ENCODE measurements around the gene HOXA6. TPM values are rescaled to one million over a fixed set of nuclear protein-coding genes. Genes with fewer than 3 reads are reported as not detected.

The HOXA6 gene
- total RNA-seq, 4 donors from 2014 or later, result 1.1 to 13.1 (median 6.4) TPM

- no peak for DNase-seq (ENCODE audit: low spot score)
- peak; percentile 41 for ATAC-seq (ENCODE audit: low FRiP score)
- no peak for TF ChIP-seq CTCF (IDR thresholded peaks at IDR 0.05)
Measured at GRCh38 chr7:27111042-27111750, 36.4 kb downstream of the HOXA6 start.

GRCh38 chr7:27110186-27111031 lies 37.2 kb downstream of the HOXA6 start:
- ATAC-seq (ENCODE audit: low FRiP score), result no peak
- TF ChIP-seq CTCF (IDR thresholded peaks at IDR 0.05), result no peak
- no peak for DNase-seq (ENCODE audit: low spot score)

GRCh38 chr7:27109466-27110185 lies 37.9 kb downstream of the HOXA6 start:
- no peak for TF ChIP-seq CTCF (IDR thresholded peaks at IDR 0.05)

GRCh38 chr7:27108390-27109127 lies 39.0 kb downstream of the HOXA6 start:
- no peak for TF ChIP-seq CTCF (IDR thresholded peaks at IDR 0.05)
- DNase-seq (ENCODE audit: low spot score) (no peak), ATAC-seq (ENCODE audit: low FRiP score) (peak; percentile 34)

More at GRCh38 chr7:27109466-27110185, 37.9 kb downstream of the HOXA6 start:
- no peak for DNase-seq (ENCODE audit: low spot score)
- ATAC-seq (ENCODE audit: low FRiP score), result no peak

GRCh38 chr7:27107391-27108381 lies 39.9 kb downstream of the HOXA6 start:
- ATAC-seq (ENCODE audit: low FRiP score), result no peak
- DNase-seq (ENCODE audit: low spot score), result no peak
- TF ChIP-seq CTCF (IDR thresholded peaks at IDR 0.05), result no peak
